ENCODE measurements around the gene ROR2.

The ROR2 gene

DNA sequence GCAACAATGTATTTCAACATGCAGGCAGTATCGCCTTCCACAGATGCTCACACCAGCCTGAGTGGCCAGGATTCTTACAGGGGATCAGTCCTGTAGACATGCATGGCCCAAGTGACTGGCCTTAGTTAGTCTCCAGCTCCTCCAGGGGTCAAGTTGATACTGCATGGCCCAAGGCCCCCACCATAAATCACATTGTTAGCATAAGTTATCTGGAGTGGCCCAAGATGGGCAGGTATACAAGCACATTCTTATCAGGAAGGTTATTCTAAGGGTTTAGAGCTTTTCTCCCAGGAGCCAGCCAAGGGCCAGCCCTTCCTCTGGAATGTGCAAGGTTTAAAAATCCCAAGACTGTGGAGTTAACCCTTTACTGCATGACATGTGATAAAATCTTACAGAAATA is 295.5 kb downstream of the ROR2 start:
- no peaks in the 10 kb centered on the region for H3K27me3 ChIP-seq (ENCODE audit: control insufficient read depth in 3 of 3, insufficient read depth in 3 of 3, low read depth in 1 of 3, low read length in 3 of 3)

GRCh38 chr9:91647371-91647770 is 302.7 kb downstream of the ROR2 start:
- Histone ChIP-seq H3K4me2 (ENCODE audit: insufficient read depth, low read length, poor library complexity, severe bottlenecking) (no peak overlapping the region), H2AK5ac (ENCODE audit: low read depth, low read length) (no peak overlapping the region), H3K4me1 (ENCODE audit: control insufficient read depth in 2 of 2, insufficient read depth in 1 of 2, low read depth in 1 of 2, low read length in 2 of 2) (no peaks in the 10 kb centered on the region), H3K36me3 (replicated peaks in 1 of 2; ENCODE audit: control insufficient read depth in 2 of 2, insufficient read depth in 2 of 2, low read length in 2 of 2) (no peaks in the 10 kb centered on the region), H2BK15ac (ENCODE audit: low read length) (peak overlapping the region; percentile 23), H3K9me3 (replicated peaks in 1 of 2; ENCODE audit: control insufficient read depth in 2 of 2, insufficient read depth in 1 of 2, low read depth in 1 of 2, low read length in 2 of 2) (peaks cover 0 to 2% of the 10 kb centered on the region in 2 donors), H4K8ac (ENCODE audit: low read depth, low read length) (no peak overlapping the region), H4K91ac (ENCODE audit: low read depth, low read length, poor library complexity) (no peak overlapping the region), H3K27ac (replicated peaks; ENCODE audit: low read length) (no peak overlapping the region), H3K4ac (ENCODE audit: low read length) (peak overlapping the region; percentile 53), H3K14ac (ENCODE audit: low read length) (no peak overlapping the region), H2BK12ac (ENCODE audit: low read length) (no peak overlapping the region), H3K27me3 (ENCODE audit: control insufficient read depth in 3 of 3, insufficient read depth in 3 of 3, low read depth in 1 of 3, low read length in 3 of 3) (peaks cover 0 to 3% (median 0%) of the 10 kb centered on the region in 3 experiments), H3K9ac (ENCODE audit: low read depth, low read length, poor library complexity) (no peak overlapping the region), H3K18ac (ENCODE audit: low read length) (peak overlapping the region; percentile 27), H2BK120ac (ENCODE audit: low read depth, low read length) (no peak overlapping the region), H3K23ac (ENCODE audit: low read depth, low read length, poor library complexity) (no peak overlapping the region), H3K4me3 (ENCODE audit: low read length in 2 of 2) (no peak overlapping the region), H2AFZ (ENCODE audit: low read length) (no peak overlapping the region), H3K79me1 (ENCODE audit: low read depth, low read length) (no peaks in the 10 kb centered on the region), H2BK5ac (ENCODE audit: low read length) (no peak overlapping the region)
- no CpG with 5 or more reads among the region's 4 CpGs for WGBS, 2 donors (ENCODE audit: extremely low coverage in 2 of 2, insufficient read length in 2 of 2, insufficient replicate concordance in 1 of 2)
- DNase-seq (ENCODE audit: low spot score), result no peak

More for the DNA sequence above, 295.5 kb downstream of the ROR2 start:
- Histone ChIP-seq H3K14ac (ENCODE audit: low read length) (no peak overlapping the region), H3K36me3 (replicated peaks in 1 of 2; ENCODE audit: control insufficient read depth in 2 of 2, insufficient read depth in 2 of 2, low read length in 2 of 2) (no peaks in the 10 kb centered on the region), H3K4me2 (ENCODE audit: insufficient read depth, low read length, poor library complexity, severe bottlenecking) (no peak overlapping the region), H3K79me1 (ENCODE audit: low read depth, low read length) (no peaks in the 10 kb centered on the region), H2BK12ac (ENCODE audit: low read length) (no peak overlapping the region), H3K9ac (ENCODE audit: low read depth, low read length, poor library complexity) (no peak overlapping the region), H3K9me3 (replicated peaks in 1 of 2; ENCODE audit: control insufficient read depth in 2 of 2, insufficient read depth in 1 of 2, low read depth in 1 of 2, low read length in 2 of 2) (no peaks in the 10 kb centered on the region), H2BK15ac (ENCODE audit: low read length) (no peak overlapping the region), H2BK120ac (ENCODE audit: low read depth, low read length) (no peak overlapping the region), H3K4me1 (ENCODE audit: control insufficient read depth in 2 of 2, insufficient read depth in 1 of 2, low read depth in 1 of 2, low read length in 2 of 2) (peaks cover 0 to 2% of the 10 kb centered on the region in 2 donors), H3K27ac (replicated peaks; ENCODE audit: low read length) (no peak overlapping the region), H4K8ac (ENCODE audit: low read depth, low read length) (no peak overlapping the region), H3K23ac (ENCODE audit: low read depth, low read length, poor library complexity) (no peak overlapping the region), H2AK5ac (ENCODE audit: low read depth, low read length) (no peak overlapping the region), H4K91ac (ENCODE audit: low read depth, low read length, poor library complexity) (no peak overlapping the region), H3K18ac (ENCODE audit: low read length) (no peak overlapping the region), H3K4ac (ENCODE audit: low read length) (no peak overlapping the region), H3K4me3 (ENCODE audit: low read length in 2 of 2) (no peak overlapping the region), H2AFZ (ENCODE audit: low read length) (no peak overlapping the region), H2BK5ac (ENCODE audit: low read length) (no peak overlapping the region)
- no peak for DNase-seq (ENCODE audit: low spot score)
- WGBS, 2 donors (ENCODE audit: extremely low coverage in 2 of 2, insufficient read length in 2 of 2, insufficient replicate concordance in 1 of 2), result no CpG with 5 or more reads among the region's 1 CpG

- H3K4me3 ChIP-seq (ENCODE audit: low read length in 2 of 2), result no peak overlapping the region
- no peak overlapping the region for H2AFZ ChIP-seq (ENCODE audit: low read length)
- no peak overlapping the region for H3K14ac ChIP-seq (ENCODE audit: low read length)
- no peaks in the 10 kb centered on the region for H3K4me1 ChIP-seq (ENCODE audit: control insufficient read depth in 2 of 2, insufficient read depth in 1 of 2, low read depth in 1 of 2, low read length in 2 of 2)
- no peak overlapping the region for H2BK120ac ChIP-seq (ENCODE audit: low read depth, low read length)
- no peak overlapping the region for H3K27ac ChIP-seq (replicated peaks; ENCODE audit: low read length)
- no peak for DNase-seq (ENCODE audit: low spot score)
- no peak overlapping the region for H2BK15ac ChIP-seq (ENCODE audit: low read length)
- H2BK5ac ChIP-seq (ENCODE audit: low read length), result no peak overlapping the region
- H3K18ac ChIP-seq (ENCODE audit: low read length), result no peak overlapping the region
- no peak overlapping the region for H4K91ac ChIP-seq (ENCODE audit: low read depth, low read length, poor library complexity)
- H2AK5ac ChIP-seq (ENCODE audit: low read depth, low read length), result no peak overlapping the region
- H4K8ac ChIP-seq (ENCODE audit: low read depth, low read length), result no peak overlapping the region
- H3K9ac ChIP-seq (ENCODE audit: low read depth, low read length, poor library complexity), result no peak overlapping the region
- H3K9me3 ChIP-seq (replicated peaks in 1 of 2; ENCODE audit: control insufficient read depth in 2 of 2, insufficient read depth in 1 of 2, low read depth in 1 of 2, low read length in 2 of 2), result peaks cover 0 to 2% of the 10 kb centered on the region in 2 donors
- no peak overlapping the region for H3K4ac ChIP-seq (ENCODE audit: low read length)
- peaks cover 0 to 3% (median 0%) of the 10 kb centered on the region in 3 experiments for H3K27me3 ChIP-seq (ENCODE audit: control insufficient read depth in 3 of 3, insufficient read depth in 3 of 3, low read depth in 1 of 3, low read length in 3 of 3)
- H3K23ac ChIP-seq (ENCODE audit: low read depth, low read length, poor library complexity), result no peak overlapping the region
- no peaks in the 10 kb centered on the region for H3K79me1 ChIP-seq (ENCODE audit: low read depth, low read length)
- H3K4me2 ChIP-seq (ENCODE audit: insufficient read depth, low read length, poor library complexity, severe bottlenecking), result no peak overlapping the region
- H3K36me3 ChIP-seq (replicated peaks in 1 of 2; ENCODE audit: control insufficient read depth in 2 of 2, insufficient read depth in 2 of 2, low read length in 2 of 2), result no peaks in the 10 kb centered on the region
- WGBS, 2 donors (ENCODE audit: extremely low coverage in 2 of 2, insufficient read length in 2 of 2, insufficient replicate concordance in 1 of 2), result no CpG with 5 or more reads among the region's 1 CpG
- no peak overlapping the region for H2BK12ac ChIP-seq (ENCODE audit: low read length)
Observed at GRCh38 chr9:91646702-91647101, 303.3 kb downstream of the ROR2 start.

- no peak overlapping the region for H3K14ac ChIP-seq (ENCODE audit: low read length)
- no peak overlapping the region for H2BK15ac ChIP-seq (ENCODE audit: low read length)
- WGBS, 2 donors (ENCODE audit: extremely low coverage in 2 of 2, insufficient read length in 2 of 2, insufficient replicate concordance in 1 of 2), result no CpG with 5 or more reads among the region's 3 CpGs
Observed at GRCh38 chr9:91644433-91644832, 305.6 kb downstream of the ROR2 start.

More at GRCh38 chr9:91644433-91644832, 305.6 kb downstream of the ROR2 start:
- no peaks in the 10 kb centered on the region for H3K36me3 ChIP-seq (replicated peaks in 1 of 2; ENCODE audit: control insufficient read depth in 2 of 2, insufficient read depth in 2 of 2, low read length in 2 of 2)
- H2BK5ac ChIP-seq (ENCODE audit: low read length), result no peak overlapping the region
- H3K9ac ChIP-seq (ENCODE audit: low read depth, low read length, poor library complexity), result no peak overlapping the region
- peaks cover 0 to 2% of the 10 kb centered on the region in 2 donors for H3K9me3 ChIP-seq (replicated peaks in 1 of 2; ENCODE audit: control insufficient read depth in 2 of 2, insufficient read depth in 1 of 2, low read depth in 1 of 2, low read length in 2 of 2)
- H3K4me1 ChIP-seq (ENCODE audit: control insufficient read depth in 2 of 2, insufficient read depth in 1 of 2, low read depth in 1 of 2, low read length in 2 of 2), result no peaks in the 10 kb centered on the region
- no peak overlapping the region for H4K8ac ChIP-seq (ENCODE audit: low read depth, low read length)
- no peak overlapping the region for H3K4me2 ChIP-seq (ENCODE audit: insufficient read depth, low read length, poor library complexity, severe bottlenecking)
- H3K4me3 ChIP-seq (ENCODE audit: low read length in 2 of 2), result no peak overlapping the region
- peaks cover 0 to 3% (median 0%) of the 10 kb centered on the region in 3 experiments for H3K27me3 ChIP-seq (ENCODE audit: control insufficient read depth in 3 of 3, insufficient read depth in 3 of 3, low read depth in 1 of 3, low read length in 3 of 3)
- no peak for DNase-seq (ENCODE audit: low spot score)
- H3K23ac ChIP-seq (ENCODE audit: low read depth, low read length, poor library complexity), result no peak overlapping the region
- no peak overlapping the region for H2BK120ac ChIP-seq (ENCODE audit: low read depth, low read length)
- H3K79me1 ChIP-seq (ENCODE audit: low read depth, low read length), result no peaks in the 10 kb centered on the region
- H2AFZ ChIP-seq (ENCODE audit: low read length), result no peak overlapping the region
- H3K27ac ChIP-seq (replicated peaks; ENCODE audit: low read length), result no peak overlapping the region
- no peak overlapping the region for H2AK5ac ChIP-seq (ENCODE audit: low read depth, low read length)
- no peak overlapping the region for H3K4ac ChIP-seq (ENCODE audit: low read length)
- H3K18ac ChIP-seq (ENCODE audit: low read length), result no peak overlapping the region
- H2BK12ac ChIP-seq (ENCODE audit: low read length), result no peak overlapping the region
- no peak overlapping the region for H4K91ac ChIP-seq (ENCODE audit: low read depth, low read length, poor library complexity)
